HG03469 (cell line): ENCODE measurements around the gene RNF225.
"Not testable (repeated sequence)": the region's sequence is repeated elsewhere in the genome, so short reads cannot be mapped to it uniquely, and the experiment has no call there.

Source experiments
- ATAC-seq: cut with Tn5 transposase; IDR thresholded peaks from one replicate; pipeline ENCODE4 v1.9.1; 2021; ENCODE audit warnings: mild to moderate bottlenecking, moderate library complexity, moderate number of reproducible peaks; ENCODE audit not compliant: unreplicated experiment

Gene RNF225

DNA sequence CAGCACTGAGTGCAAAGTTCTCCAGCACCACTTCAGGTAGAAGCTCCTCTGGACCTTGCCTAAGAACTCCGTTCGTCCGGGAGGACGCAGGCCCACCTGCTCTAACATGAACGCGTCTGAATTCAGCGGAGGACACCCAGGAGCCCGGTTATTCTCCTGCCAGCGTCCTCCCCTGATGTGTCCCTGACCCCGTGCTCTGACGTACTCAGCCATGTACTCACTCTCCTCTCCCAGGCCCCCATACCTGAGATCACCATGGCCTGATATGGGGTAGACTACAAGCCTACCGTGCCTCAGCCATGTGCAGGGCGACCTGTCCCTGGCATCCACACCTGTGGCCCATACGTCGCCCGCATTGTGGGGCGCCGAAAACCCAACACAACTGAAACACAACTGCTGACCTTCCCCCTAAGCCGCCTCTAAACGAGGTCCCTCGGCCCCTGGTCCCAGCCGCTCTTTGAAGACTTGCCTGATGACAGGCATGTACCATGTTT, 12.2 kb downstream of the RNF225 start:
- ATAC-seq = peak; percentile 3

DNA sequence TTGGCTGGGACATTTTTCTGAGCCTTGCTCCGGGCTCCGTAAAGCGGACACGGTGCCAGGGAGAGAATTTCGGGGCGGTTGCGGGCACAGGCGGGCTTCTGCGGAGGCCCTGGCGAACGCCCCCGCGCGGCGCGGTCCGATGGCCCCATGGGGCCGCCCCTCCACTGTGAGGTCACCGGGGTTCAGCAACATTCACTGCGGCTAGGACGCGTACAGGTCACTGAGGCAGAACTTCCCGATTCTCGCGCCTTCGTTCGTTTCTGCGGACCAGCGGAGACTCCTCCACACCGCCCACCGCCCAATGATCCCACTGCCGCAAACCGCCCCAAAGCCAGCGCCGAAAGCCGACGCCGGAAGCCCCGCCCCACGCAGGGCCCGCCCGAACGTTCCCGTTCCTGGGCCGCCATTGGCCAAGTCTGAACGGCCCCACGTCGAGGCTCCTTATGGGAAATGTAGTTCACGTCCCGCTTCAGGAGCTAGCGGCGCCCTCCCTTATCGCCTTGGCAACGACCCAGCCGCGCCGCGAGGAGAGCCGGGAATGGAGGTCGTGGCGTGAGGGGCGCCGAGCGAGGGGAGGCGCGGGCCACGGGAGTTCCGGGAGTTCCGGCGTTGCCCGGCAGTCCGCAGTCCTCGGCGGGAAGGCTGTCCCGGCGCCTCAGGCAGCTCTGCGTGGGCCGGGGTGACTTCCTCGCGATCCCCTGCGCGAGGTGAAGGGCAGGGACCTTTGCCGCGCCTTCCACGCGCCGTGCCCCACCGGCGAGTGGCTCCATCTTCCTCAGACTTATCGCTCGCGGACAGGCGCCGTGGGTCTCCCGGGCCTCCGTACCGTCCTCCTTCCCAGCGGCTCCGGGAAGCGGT, 12.9 kb downstream of the RNF225 start, which contains the start of gene ZNF584:
Gene ZNF584, plus strand, starts transcription at position 498 of the 858 bp plus-strand sequence. CDS start 499 bp downstream, outside the sequence.
- peak; percentile 76 for ATAC-seq

DNA sequence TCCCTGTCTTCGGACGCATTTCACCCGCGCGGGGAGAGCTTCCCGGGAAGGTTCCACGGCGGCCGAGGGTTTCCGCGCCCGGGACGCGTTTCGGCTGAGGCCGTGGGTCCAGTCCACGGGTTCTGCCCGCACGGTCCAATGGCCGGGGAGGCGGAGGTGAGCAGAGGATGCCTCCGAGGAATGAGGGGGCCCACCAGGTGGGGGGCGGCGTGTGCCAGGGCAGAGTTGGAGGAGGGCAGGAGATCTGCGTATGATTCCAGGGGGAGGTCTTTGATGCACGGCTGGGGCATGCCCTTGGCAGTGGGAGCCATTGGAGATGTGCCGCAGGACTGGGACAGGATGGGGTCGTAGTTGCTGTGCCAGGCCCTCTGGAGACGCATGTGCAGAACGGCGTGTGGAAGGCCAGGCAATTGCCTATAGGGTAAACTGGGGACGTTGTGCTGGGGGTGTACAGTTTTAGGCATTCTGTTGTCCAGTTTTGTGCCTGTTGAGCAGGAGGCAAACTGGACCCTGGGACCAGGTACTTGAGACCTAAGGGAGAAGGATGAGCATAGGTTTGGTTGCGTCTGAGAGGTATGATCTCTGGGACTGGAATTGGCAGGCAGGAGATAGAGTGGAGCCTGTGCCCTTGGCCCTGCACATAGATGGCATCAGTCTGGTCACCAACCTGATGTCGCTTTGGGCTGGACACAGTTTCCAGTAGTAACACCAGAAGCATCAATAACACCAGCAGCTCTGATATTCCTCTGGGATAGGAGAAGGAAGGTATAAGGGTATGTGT, 13.7 kb downstream of the RNF225 start:
- peak; percentile 16 for ATAC-seq

DNA sequence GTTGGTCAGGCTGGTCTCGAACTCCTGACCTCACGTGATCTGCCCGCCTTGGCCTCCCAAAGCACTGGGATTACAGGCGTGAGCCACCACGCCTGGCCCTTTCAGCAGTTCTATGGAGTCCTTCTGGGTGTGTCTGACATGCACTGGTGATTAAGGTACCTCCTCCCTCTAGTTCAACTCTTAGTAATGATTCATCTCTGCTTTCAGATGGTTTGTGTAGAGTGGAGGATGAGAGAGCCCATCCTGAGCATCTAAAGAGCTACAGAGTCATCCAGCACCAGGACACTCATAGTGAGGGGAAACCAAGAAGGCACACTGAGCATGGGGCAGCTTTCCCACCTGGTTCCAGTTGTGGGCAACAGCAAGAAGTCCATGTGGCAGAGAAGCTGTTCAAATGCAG, 21.1 kb downstream of the RNF225 start:
- no peak for ATAC-seq

DNA sequence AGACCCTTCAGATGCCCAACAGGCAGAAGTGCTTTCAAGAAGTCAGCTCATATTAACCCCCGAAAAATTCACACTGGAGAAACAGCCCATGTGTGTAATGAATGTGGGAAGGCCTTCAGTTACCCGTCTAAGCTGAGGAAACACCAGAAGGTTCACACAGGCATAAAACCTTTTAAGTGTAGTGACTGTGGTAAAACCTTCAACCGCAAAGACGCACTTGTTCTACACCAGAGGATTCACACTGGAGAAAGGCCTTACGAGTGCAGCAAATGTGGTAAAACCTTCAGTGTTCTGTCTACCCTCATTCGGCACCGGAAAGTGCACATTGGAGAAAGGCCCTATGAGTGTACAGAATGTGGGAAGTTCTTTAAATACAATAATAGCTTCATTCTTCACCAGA, 21.6 kb downstream of the RNF225 start:
- ATAC-seq = no peak

DNA sequence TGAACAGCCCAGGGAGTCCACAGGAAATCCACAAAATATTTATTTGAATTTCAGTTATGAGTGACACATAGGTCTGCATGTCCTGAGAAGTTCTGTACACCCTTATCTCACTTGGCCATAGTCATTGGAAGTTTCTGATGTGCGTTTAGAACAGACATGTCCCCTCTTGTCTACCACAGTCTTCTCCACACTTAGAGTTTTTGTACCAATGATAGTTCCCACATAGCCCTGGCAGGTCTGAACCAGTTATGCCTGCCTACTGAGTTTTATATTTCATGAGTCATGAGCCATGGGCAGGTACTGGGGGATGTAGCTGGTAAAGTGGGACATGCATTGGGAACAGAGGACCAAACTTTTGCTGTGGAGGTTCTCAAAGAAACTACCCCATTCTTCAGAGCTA, 33.2 kb downstream of the RNF225 start:
- ATAC-seq = no peak

DNA sequence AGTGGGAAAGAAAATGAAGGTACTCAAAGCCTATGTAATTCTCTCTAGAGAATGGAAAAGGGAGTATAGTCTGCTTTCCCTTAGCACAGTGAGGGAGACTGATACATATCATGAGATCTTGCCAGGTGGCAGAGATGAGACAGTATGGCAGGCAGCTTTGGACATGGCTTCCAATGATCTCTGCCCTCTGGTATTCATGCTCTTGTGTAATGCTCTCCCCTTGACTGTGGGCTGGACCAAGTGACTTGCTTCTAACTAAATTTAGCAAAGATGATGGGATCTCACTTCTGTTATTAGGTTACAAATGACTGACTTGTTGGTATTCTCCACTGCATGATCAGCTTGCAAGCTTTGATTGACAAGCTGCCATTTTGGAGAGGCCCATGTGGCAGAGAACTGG, 34.3 kb downstream of the RNF225 start:
- no peak for ATAC-seq

DNA sequence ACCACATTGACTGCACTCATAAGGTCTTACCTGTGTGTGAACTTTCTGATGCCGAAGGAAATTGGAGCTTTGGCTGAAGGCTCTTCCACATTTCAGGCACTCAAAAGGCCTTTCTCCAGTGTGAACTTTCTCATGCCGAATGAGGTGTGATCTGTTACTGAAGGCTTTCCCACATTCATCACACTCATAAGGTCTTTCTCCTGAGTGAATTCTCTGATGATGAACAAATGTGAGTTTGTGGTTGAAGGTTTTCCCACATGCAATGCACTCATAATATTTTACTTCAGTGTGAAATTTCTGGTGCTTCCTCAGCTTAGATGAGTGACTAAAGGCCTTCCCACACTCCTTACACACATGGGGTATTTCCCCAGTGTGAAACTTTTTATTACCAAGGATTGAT, 38.8 kb downstream of the RNF225 start:
- ATAC-seq = no peak

DNA sequence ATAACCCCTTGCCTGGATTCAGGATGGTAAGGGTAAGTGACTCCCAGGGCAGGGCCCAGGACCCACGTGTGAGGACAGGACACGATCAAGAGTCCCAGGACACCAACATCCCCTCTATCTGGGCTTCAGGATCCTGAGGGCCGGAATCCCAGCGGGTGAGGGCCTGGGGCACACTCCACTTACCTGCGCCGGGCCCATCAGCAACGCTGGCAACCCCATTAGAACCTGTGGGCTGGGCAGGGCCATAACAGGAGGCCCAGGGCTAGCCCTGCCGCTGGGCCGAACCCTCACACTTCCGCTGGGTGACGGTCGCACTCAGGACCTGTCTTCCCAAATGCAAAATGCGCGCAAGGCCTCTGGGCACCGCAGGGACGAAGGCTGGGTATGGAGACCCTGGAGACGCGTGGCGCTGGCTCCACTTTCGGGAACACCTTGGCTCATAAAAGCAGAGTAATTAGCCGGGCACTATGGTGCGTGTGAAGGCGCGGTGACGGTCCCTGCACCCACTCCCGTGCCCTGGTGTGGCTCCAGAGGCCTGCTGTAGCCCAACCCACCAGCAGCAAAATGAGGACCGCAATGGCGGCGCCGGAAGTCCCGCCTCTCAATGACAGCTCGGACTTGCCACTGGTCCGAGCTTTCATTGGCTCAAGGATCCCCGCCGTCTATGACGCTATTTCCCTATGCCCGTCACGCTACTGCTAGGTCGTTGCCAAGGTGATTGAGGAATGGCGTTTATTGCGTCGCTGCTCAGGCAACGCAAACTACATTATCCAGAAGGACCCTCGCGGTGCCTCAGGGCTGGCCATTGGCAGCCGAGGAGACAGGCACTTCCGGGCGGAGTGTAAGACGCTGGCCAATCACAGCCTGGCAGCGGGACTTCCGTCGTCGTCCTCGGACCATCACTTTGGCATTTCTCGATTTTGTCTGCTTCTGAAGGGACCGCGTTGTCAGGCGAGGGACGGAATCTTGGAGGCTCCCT, 44.4 kb downstream of the RNF225 start, which contains the start of gene ZNF132:
Gene ZNF132, minus strand, starts transcription at position 578 of the 979 bp plus-strand sequence. Its CDS starts 332 bp downstream, at position 246.
- peak; percentile 89 for ATAC-seq

DNA sequence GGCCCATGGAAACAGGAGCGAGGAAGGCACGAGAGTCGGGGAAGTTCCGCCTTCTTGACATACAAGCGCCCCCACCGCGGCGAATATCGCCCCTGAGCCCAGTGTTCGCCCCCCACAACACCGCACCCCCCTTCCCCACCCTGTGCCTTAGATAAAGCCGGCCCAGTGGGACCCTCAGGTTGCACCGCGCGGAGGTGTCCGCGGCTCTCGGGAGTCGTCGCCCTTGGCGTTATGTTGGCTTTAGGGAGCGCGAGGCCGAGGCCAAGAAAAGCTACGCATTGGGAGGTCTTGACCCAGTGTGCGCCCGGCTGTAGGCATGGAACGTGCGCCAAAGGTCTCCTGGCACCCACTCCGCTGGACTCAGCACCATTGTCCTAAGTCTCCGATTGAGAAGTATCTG, 45.1 kb downstream of the RNF225 start:
- ATAC-seq = no peak

DNA sequence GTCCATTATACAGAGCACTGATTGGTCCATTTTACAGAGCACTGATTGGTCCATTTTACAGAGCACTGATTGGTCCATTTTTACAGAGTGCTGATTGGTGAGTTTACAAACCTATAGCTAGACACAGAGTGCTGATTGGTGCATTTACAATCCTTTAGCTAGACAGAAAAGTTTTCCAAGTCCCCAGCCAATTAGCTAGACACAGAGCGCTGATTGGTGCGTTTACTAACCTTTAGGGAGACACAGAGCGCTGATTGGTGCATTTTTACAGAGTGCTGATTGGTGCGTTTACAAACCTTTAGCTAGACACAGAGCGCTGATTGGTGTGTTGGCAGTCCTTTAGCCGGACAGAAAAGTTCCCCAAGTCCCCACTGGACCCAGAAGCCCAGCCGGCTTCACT, 47.5 kb downstream of the RNF225 start:
- not testable (repeated sequence) for ATAC-seq
